HL-60/S4 treated with phorbol 12-myristate 13-acetate at 8.2 ng/mL for 4 days and 3 days (cell line): ENCODE results near the gene ESYT2.

Experiments used
- in situ Hi-C: fragments of 300-500 bp; cut with MboI; formaldehyde crosslinking; loops from 2 replicates; pipeline ENCODE4 v1.15.0; 2022; ENCODE audit warnings: low sequenced_read_pairs

The ESYT2 gene

DNA sequence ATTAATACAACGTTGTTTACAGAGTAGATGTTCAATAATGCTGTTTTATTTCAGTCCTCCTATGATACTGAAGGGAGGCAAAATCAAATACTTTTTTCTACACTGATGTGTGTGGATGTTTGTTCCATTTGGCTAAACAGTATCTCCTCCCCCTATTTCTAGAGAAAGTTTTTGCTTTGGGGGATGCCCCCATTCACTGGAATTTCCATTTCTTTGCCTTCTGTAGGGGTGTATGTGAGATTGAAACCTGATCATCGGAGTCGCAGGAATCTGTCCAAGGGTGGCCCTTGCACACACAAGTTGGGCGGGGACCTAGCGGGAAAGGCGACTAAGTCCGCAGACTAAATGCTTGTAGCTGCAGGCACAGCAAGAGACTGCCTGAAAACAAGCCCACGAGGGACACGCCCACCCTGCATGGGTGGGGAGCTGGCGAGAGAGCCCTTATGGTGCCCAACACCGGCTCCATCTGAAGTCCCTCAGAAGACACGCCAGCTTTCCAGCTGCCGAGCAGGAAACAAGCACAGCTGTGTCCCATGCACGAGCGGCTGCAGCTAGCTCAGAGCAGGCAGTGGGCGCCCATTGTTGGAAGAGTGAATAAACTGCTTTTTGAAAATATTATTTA, 58.0 kb downstream of the ESYT2 start:
- in situ Hi-C loops: no loop called here

DNA sequence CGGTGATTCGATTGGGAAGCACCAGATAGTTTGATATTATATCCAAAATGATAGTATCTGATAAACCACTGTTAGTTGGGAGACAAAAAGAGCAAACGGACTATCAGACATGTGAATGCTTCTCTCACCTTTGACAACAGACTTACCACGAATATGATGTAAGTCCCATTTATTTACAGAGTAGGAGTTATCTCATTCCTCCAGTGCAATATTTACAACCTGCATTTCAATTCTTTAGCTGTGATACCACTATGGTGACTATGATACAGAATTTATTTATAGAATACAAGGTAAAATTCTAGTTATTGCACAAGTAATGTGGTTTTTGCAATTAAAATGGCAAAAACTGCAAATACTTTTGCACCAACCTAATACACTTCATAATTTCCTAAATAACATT, 61.6 kb downstream of the ESYT2 start:
- in situ Hi-C loops: no loop called here

DNA sequence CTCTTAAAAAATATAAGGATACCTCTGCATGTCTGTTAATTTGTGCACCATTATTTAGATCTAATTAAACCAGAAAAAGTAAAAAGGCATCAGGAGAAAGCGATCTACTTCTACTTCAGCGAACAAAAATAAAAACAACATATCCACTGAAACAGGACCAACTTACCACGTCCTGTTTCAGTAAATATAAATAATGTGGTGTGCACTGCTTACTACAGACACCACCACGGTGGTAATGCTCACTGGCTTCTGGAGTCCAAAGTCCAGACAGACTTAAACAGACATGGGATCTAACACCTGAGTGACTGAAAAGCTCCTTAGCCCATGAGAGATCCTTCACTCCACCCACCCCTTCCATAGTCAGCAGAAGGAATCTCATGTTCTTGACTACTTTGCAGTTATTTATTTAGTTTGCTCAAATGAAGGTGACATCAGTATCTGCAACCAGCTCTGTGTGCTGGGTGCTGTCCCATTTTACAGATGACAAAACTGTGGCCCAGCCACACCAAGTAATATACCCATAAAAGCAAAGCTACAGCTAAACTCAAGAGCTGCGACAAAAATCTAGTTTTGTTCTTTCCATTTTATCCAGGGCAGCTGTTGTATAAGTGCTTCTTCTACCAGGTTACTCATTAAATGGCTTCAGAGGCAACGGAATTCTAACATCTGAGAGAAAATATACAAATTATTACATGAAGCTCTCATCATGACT, 62.6 kb downstream of the ESYT2 start:
- in situ Hi-C loops: no loop called here

DNA sequence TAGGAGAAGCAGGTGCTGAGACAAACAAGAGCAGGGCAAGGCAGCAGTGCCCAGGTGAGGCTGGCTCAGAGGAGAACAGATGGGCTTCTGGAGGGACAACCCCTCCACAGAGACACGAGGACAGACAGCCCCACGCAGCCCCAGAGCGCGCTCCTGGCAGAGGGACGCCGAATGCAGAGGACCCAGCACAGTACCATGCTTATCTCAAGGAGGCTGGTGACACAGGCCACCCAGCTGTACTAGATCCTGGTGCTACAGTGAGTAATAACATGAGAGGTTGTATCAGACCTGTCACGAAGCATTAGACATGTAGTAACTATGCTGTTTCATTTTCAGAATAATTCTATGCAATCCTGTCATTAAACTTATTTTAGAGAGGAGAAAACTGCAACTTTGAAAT, 64.3 kb downstream of the ESYT2 start:
- in situ Hi-C loops: no loop called here

DNA sequence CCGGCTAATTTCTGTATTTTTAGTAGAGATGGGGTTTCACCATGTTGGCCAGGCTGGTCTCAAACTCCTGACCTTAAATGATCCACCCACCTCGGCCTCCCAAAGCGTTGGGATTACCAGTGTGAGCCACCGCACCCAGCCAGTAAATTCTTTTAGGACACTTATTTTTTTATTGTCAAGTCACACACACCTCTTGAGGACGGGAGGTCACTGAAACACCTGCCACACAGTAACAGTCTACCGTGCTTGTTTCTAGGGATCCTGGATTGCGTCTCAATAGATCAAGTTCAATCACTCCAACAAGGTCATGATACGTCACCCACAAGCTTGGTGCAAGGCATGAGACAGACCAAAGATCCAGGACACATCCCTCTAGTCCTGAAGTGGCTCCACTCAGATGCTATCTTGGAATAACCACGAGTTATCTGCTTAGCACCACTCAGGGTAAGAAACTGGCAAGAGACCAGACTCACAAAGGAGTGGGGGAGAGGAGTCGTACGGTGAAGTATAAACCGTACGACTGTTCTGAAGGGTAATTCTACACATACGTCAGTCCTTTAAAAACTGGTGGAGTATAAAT, 65.8 kb downstream of the ESYT2 start:
- in situ Hi-C loops: no loop called here

DNA sequence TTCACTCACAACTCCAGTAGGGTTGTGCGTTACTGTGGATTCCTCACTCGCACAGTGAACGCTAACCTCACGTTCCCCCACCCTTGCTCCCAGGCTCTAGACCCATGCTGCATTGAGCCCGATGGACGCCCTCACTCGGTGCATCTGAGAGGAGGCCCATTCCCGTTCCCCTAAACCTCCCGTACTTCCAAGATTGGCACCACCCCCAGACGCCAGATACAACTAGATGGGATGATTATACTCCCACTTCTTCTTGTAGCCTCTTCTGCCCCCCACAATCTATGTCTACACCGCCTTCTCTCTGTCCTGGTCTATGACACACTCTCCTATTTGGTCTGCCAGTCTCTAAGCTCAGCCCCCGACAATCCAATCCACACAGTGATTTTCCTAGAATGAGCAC, 67.4 kb downstream of the ESYT2 start:
- in situ Hi-C loops: no loop called here

DNA sequence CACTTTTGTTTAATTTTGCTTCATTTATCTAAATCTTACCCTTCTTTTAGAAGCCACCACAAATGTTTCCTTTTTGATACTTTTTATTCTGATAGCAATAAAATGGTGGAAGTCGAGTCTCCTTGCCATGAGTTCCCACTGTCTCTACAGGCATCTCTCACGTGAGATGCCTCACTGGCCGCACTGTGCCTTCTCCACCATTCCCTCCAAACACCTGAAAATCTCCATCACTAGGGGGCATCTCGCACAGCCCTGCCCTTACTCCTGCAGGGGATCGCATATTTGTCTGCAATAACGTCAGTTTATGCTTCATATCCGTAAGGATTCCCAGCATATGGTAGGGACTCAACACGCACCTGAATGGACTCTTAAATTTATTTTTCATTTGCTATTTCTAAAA, 68.4 kb downstream of the ESYT2 start:
- in situ Hi-C loops: no loop called here

DNA sequence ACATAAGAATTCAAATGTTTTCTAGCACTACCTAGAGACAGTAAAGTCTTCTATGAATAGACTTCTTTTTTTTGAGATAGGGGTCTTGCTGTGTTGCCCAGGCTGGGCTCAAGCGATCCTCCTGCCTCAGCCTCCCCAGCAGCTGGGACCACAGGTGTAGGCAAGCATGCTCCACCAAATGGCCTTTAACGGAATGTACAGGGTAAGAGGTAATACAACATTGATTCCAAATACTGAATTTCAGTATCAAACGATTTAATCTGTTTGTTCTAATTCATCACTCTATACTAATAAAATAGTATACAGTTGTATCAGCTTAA, 68.9 kb downstream of the ESYT2 start:
- in situ Hi-C loops: no loop called here

DNA sequence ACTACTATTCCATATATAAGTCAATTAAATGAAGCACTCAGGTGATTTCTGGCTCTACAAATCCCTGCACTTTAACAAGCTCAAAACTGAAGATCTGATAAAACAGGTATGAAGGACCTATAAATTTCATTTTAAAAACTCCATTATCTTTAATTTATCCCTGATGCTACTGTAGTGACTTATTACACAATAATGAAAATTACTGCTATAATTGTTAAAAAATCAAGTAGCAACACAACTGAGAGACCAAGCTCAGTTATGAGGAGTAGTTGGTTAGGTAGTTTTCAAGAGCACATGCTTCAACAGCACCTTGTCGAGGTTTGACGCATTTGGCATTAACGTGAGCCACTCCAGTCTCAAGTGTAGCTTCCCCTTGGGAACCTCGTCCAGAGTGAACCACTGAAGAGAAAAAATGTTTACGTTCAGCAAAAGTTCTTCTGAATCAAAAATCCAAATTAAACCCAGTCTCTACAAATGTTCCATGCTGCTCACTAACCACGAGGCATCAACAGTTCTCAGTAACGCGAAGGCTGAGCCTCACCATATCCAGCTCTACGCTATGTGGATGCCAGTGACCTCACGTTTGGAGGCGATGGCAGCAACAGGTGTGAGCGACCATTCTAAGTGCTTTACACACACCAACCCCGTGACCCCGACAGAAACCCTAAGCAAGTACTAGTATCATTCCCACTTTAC, 69.4 kb downstream of the ESYT2 start:
- in situ Hi-C loops: no loop called here

DNA sequence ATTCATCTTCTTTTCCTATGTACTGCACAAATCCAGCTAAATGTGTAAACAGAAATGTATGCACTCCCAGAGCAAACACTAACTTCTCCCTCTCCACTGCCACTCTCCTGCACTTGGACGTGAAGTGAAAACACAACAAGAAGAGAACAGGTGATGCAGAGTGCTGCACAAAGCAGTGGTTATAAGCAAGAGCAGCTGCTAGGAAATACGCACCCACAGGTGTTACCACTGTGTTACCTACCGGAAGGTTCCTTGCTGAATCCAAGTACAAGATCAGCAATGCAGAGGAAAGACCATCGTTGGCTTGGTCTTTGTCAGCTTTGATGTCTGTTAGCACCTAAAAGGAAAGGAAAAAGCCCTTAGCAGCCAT, 70.1 kb downstream of the ESYT2 start:
- in situ Hi-C loops: no loop called here

DNA sequence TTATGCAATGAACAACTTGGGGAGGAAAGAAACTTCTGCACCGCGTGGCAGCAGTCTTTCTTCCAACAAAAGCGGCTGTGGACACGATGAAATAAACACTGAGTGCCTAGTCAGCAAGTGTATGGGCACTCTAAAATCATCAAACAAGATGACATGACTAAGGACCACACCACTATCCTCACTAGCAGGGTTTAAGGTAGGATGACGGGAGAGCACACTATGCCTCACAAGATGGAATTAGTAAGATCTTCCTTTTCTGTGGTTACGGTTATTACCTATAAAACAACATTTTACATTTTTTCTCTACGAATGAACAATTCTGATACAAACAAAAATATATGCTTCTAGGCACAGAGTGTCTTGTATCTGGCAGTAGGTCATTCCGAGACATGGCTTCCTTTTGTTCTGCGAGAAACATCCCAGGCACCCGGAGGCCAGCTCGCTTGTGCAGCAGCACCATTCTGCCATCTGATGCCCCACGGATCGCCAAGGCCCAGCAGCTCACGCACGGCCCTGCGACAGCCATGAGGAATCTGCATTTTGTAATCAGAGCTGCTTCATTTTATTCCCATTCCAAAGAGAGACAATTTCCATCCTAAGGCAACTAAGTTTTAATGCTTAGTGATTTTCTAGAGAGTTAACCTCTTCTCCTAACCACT, 70.6 kb downstream of the ESYT2 start:
- in situ Hi-C loops: no loop called here

DNA sequence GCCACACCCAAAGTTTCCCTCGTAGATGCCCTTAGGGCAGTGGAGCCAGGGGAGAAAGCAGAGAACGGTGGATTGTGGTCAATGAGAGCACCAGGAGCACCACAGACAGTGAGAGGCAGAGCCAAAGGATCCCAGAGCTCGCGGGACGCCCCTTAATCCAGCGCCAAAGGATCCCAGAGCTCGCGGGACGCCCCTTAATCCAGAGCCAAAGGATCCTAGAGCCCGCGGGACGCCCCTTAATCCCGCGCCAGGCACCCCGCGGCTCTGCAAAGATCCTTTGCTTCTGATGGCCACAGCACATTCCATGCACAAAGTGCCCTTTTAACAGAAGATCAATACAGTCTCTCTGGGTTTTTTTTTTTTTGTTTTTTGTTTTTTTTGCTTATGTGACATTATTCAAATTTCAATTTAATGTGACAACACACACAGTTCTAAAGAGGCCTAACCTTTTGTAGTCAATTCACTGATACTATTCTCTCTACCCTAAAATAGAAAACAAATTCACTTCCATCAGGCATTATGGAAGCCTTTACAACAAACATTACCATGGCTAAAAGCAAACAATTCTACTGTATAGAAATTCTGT, 71.8 kb downstream of the ESYT2 start:
- in situ Hi-C loops: no loop called here

DNA sequence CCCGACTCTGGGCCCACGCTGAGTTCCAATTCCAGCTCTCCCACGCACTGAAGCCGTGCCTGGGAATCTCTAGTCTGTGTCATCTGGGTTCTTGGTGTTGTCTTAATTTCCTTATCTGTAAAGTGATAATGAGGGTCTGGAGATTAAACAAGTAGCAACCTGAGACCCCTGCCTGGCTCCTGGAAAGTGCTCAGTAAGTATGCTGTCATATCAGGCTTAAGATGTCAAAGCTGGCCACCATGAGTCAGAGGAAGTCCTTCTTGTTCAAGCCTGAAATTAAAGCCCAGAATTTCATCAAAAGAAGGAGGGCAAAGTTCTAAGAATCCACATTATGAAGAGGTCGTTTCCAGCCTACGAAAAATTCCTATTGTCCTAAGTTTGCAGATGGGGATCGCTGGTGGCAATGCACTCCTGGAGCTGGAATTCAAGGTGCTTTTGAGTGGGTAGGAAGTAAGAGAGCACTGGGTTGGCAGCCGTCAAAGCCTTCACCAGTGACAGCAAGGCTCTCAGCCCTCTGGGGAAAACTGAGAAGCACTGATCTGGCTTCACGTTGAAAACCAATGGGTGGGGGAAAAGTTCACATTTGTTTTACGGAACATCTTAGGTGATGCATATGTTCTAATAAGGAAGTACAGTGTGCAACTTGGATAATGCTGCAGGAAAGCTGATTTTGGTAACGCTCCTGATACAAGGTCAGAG, 74.4 kb downstream of the ESYT2 start:
- in situ Hi-C loops: no loop called here

DNA sequence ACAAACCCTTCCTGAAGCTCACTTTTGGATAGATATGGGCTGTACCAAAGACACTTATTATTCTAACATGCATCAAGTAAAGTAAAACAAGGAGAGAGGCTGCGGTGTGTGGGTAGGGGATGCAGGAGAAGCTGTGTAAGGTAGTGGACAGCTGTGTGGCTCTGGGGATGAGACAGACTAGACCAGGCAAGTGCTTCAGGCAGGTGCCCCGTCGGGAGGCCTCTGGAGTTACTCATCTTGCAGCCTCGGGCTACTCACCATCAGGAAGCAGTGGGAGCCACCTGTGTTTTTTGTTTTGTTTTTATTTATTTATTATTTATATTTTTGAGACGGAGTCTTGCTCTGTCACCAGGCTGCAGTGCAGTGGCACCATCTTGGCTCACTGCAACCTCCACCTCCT, 75.4 kb downstream of the ESYT2 start:
- in situ Hi-C loops: no loop called here

DNA sequence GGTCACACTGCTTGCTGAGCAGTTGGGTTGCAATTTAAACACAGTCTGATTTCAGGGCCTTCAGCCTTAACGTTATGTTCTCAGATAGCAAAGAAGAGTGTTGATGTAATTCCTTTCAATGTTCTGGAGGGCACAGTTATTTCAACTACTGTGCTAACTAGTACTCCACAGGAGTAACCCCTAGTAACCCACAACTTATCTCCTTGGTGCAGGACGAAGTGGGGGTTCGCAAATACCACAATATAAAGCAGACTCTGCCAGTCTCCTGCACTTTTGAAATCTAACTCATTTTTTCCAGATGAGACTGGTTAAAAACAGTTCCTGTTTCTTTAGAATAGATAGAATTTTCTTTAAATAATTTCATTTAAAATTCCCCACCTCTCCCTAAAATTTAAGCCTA, 77.6 kb downstream of the ESYT2 start:
- in situ Hi-C loops: no loop called here

DNA sequence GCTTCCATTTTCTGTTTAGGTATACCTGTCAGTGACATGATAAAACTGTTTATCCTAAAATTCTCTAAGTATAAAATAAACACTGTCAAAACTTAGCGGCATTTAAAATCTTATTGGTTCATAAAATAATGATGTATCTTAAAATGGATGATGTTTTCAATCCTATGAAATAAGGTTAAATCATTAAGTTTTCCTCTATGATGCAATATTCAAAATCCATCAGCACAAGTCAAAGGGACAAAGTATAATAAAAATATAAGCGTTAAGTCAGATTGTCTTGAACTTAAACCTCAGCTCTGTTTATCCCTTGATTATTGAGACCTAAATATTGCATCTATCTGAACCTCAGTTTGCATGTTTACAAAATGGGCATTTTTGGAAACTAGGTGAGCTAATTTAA, 78.1 kb downstream of the ESYT2 start:
- in situ Hi-C loops: no loop called here

DNA sequence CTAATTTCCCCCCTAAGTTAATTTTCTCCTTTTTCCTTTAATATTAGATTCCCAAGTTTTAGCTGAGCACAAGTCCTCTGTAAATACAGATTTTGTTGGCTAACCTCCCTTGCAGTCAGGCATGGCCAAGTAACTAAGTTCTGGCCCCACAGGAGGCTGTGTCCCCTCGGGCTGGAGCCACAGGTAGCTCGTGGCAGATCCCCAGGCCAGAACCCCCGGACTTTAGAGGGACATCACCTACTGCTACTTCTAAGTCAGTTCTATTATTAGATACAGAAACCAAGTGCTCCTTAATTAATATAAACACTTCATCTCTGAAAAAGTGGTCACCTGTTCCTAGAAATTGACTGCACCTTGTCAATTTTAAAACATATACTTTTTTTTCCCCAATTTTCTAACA, 78.6 kb downstream of the ESYT2 start:
- in situ Hi-C loops: no loop called here

DNA sequence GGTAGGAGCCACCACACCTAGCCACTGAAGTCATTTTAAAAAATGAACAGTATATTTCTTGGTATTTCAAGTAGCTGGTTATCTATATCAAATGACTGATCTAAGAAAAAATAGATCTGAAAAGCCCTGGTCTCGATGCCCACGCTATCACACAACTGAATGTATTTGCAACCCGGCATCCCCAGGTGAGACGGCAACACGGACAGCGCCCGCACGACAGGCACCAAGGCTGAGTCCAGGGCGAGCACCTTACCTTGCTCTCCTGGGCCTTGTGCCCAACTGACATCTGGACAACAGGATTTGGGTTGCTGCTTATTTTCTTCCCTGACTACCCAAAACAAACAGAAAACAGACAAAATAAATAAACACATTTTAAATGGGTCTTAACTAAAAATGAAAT, 79.9 kb downstream of the ESYT2 start:
- in situ Hi-C loops: no loop called here

DNA sequence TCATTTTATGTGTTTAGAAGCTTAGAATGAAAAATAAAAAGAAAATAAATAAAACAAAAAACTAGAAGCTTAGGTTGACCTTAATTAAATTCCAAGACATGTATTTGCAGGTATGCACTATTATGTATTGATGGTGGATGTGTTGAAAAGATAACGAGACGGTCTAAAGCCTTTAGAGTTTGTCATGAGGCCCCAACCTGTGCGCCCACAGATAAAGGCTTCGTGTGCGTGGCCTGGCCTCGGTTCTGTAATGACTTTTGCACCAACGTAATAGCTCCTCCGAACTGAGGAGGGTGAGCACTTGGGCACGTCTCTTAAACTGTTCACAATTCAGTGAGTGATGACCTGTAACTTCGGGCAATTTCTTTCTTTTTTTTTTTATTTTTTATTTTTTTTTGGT, 81.0 kb downstream of the ESYT2 start:
- in situ Hi-C loops: no loop called here

DNA sequence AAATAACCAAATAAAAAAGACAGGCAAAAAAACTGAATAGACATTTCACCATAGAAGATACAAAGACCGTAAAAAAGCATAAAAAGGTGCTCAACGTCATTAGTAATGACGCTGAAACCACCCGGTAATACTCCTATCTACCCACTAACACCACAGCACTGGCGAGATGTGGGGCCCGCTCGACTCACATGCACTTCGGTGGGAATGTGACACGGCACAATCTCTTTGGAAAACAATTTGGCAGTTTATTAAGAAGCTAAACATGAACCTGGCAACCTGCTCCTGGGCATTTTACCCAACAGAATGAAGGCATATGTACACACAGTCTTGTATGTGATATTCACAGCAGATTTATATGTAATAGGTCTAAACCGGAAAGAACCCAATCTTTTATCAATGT, 81.9 kb downstream of the ESYT2 start:
- in situ Hi-C loops: no loop called here

DNA sequence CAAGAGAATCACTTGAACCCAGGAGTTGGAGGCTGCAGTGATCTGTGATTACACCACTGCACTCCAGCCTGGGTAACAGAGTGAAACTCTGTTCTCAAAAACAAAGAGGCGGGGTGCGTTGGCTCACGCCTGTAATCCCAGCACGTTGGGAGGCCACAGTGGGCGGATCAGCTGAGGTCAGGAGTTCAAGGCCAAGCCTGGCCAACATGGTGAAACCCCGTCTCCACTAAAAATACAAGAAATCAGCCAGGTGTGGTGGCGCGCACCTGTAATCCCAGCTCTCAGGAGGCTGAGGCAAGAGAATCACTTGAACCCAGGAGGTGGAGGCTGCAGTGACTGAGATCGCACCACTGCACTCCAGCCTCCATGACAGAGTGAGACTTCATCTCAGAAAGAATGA, 82.4 kb downstream of the ESYT2 start:
- in situ Hi-C loops: no loop called here
